K562 (cell line): Measurements from ENCODE around the gene GPR32. TPM values are rescaled to one million over a fixed set of nuclear protein-coding genes. Genes with fewer than 3 reads are reported as not detected.
A peak's percentile ranks its signal among the peaks of the same experiment; 100 is the strongest.

Experiments used
- CBX1 ChIP-seq: sonication (generic); IDR thresholded peaks from 2 replicates; pipeline ENCODE4 v1.6.1; 2016; ENCODE audit warnings: antibody characterized with exemption, low read depth, mild to moderate bottlenecking
- CCNT2 ChIP-seq: IDR thresholded peaks from 2 replicates; pipeline ENCODE4 v1.6.1; 2011; ENCODE audit warnings: borderline replicate concordance, low read depth, mild to moderate bottlenecking, moderate library complexity, mixed read lengths, low read length; ENCODE audit not compliant: insufficient read length; ENCODE audit errors: extremely low read depth
- HSF4 ChIP-seq: fragments of 250-450 bp; sonication (Bioruptor Pico); IDR thresholded peaks from 2 replicates; pipeline ENCODE4 v2.1.2; 2022; ENCODE audit warnings: mild to moderate bottlenecking, moderate library complexity, borderline replicate concordance
- NFXL1 ChIP-seq: fragments of 450-650 bp; formaldehyde crosslinking; IDR thresholded peaks from 2 replicates; pipeline ENCODE4 v1.4.0; 2021; ENCODE audit warnings: mild to moderate bottlenecking
- NR2C2 ChIP-seq, 2 experiments: fragments of 200-800 bp in 1 of 2; sonication (Bioruptor generic) in 1 of 2; sonication (generic) in 1 of 2; formaldehyde crosslinking in 1 of 2; IDR thresholded peaks; 2 replicates each; pipeline versions ENCODE4 v1.6.1 to v1.8.0; 2016 to 2022; ENCODE audit warnings: mild to moderate bottlenecking in 1 of 2, missing compliant biosample characterization in 1 of 2, missing genetic modification characterization in 1 of 2, missing genetic modification reagents in 1 of 2
- U2AF1 ChIP-seq: fragments of 200-400 bp; formaldehyde crosslinking; optimal IDR thresholded peaks from 2 replicates; pipeline ENCODE3; 2017; ENCODE audit warnings: mild to moderate bottlenecking, low read depth, low read length, moderate library complexity
- ZBTB7A ChIP-seq: IDR thresholded peaks from 2 replicates; pipeline ENCODE4 v1.6.1; 2011; ENCODE audit warnings: low read depth, mild to moderate bottlenecking, low read length, moderate library complexity, borderline replicate concordance; ENCODE audit not compliant: control insufficient read depth
- ZNF24 ChIP-seq: fragments of 450-650 bp; IDR thresholded peaks from 2 replicates; pipeline ENCODE4 v1.6.1; 2016
- ZNF274 ChIP-seq: IDR thresholded peaks from 2 replicates; pipeline ENCODE4 v1.6.1; 2011; ENCODE audit warnings: low read depth, mild to moderate bottlenecking, low read length, moderate library complexity, borderline replicate concordance
- ZNF354B ChIP-seq: fragments of 250-450 bp; sonication (Bioruptor Pico); IDR thresholded peaks from 2 replicates; pipeline ENCODE4 v1.4.0; 2020
- ZNF76 ChIP-seq: fragments of 250-450 bp; sonication (Bioruptor Pico); IDR thresholded peaks from 2 replicates; pipeline ENCODE4 v1.4.0; 2020; ENCODE audit warnings: mild to moderate bottlenecking, moderate library complexity, borderline replicate concordance
- polyA plus RNA-seq, 8 experiments: library from polyadenylated mRNA; depleted of rRNA in 4 of 8; stranded (reverse) in 5 of 8; unstranded in 3 of 8; fragments of >200 nt; fragmentation: Nextera tagmentation in 2 of 8; fragmentation: Illumina TruSeq in 1 of 8; extraction: Ambion mirVana in 2 of 8; extraction: Trizol in 1 of 8; gene quantifications; 2 replicates each; pipeline versions ENCODE4 v1.2.1 to v1.2.3, GENCODE V29; 2011 to 2014; ENCODE audit warnings: inconsistent platforms in 1 of 8, missing spikeins in 1 of 8
- total RNA-seq, 7 experiments: library from RNA; depleted of rRNA in 6 of 7; stranded (reverse); fragments of >200 nt in 6 of 7; fragmentation: Illumina TruSeq in 2 of 7; extraction: Trizol in 2 of 7; gene quantifications; 2 replicates each; pipeline versions ENCODE4 v1.2.1 to v1.2.3, GENCODE V29; 2011 to 2021; ENCODE audit warnings: low replicate concordance in 1 of 7
- TF ChIP-seq, protein P1 (sequence below): conservative IDR thresholded peaks from 2 replicates; pipeline ENCODE4 v1.6.1; 2011; ENCODE audit warnings: low read depth, mild to moderate bottlenecking, low read length; ENCODE audit not compliant: control insufficient read depth
- TF ChIP-seq, protein P2 (sequence below): sonication (generic); formaldehyde crosslinking; IDR thresholded peaks from 2 replicates; pipeline ENCODE4 v1.8.0; 2022; ENCODE audit warnings: mild to moderate bottlenecking, missing genetic modification reagents
- TF ChIP-seq, protein P3 (sequence below): fragments of 250-450 bp; sonication (Bioruptor Pico); IDR thresholded peaks from 2 replicates; pipeline ENCODE4 v1.4.0; 2020; ENCODE audit warnings: mild to moderate bottlenecking, moderate library complexity, borderline replicate concordance
- TF ChIP-seq, protein P4 (sequence below), 2 experiments: fragments of 150-350 bp in 1 of 2; IDR thresholded peaks; 2 replicates each; pipeline ENCODE4 v1.6.1; 2012 to 2016; ENCODE audit warnings: low read depth in 2 of 2, low read length in 2 of 2, mild to moderate bottlenecking in 1 of 2, moderate library complexity in 1 of 2
- TF ChIP-seq, protein P5 (sequence below): fragments of 450-650 bp; IDR thresholded peaks from 2 replicates; pipeline ENCODE4 v1.6.1; 2017; ENCODE audit warnings: antibody characterized with exemption

GPR32 gene
- total and polyA plus RNA-seq, 9 of the 15 experiments (the other 6 are each of a cell fraction or from before 2014, with no cell fraction given) = not detected

DNA sequence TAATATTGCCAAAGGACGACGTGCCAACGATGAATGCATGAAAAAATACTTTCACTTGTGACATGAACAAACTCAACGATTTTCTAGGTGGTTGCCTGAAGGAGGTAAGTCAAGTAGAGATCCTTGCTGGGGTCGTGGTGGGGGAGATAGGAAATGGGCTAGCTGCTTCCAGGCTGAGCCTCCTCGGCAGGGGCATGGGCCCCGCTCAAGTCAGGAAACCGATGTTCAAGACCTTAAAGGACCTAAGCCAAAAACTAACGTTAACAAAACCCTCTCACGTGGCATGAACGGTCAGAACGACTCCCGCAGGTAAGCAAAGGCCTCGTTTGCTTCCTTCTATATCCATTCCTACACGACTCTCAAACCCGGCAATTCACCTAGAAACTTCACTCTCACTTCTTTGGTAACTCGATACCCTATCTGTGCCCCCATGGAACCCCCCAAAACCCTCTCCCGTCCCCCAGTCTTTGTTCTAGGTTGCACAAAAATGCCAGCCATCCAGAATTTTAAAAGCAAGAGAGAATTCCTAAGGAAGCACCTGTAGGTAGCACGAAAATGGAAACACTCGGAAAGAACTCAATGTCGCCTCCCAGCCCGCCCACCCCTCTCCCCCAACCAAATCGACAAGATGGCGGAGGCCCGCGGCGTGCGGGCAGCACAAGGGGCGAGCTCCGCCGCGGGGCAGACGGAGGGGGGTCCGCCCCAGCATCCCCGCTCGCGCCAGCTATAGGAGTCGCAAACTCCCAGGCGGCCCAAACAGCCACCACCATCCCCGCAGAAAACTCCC lies 33.6 kb downstream of the GPR32 start (continued):
- TF ChIP-seq, protein P1, sequence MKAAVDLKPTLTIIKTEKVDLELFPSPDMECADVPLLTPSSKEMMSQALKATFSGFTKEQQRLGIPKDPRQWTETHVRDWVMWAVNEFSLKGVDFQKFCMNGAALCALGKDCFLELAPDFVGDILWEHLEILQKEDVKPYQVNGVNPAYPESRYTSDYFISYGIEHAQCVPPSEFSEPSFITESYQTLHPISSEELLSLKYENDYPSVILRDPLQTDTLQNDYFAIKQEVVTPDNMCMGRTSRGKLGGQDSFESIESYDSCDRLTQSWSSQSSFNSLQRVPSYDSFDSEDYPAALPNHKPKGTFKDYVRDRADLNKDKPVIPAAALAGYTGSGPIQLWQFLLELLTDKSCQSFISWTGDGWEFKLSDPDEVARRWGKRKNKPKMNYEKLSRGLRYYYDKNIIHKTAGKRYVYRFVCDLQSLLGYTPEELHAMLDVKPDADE = 0 out of 2 replicates have a peak, but pooled peaks have one; percentile 29
- TF ChIP-seq ZNF274 (no peak), ZBTB7A (0 out of 2 replicates have a peak, but pooled peaks have one; percentile 56), ZNF76 (CRISPR knock-in tag) (no peak), CBX1 (no peak), U2AF1 (peak; percentile 28), NR2C2 (CRISPR knock-in tag; IDR thresholded peaks at IDR 0.05) (no peak), NR2C2 (tag; IDR thresholded peaks at IDR 0.05) (no peak), NFXL1 (no peak), HSF4 (CRISPR knock-in tag) (no peak), CCNT2 (peak; percentile 54), ZNF354B (CRISPR knock-in tag) (no peak), ZNF24 (no peak)
- TF ChIP-seq, protein P2, sequence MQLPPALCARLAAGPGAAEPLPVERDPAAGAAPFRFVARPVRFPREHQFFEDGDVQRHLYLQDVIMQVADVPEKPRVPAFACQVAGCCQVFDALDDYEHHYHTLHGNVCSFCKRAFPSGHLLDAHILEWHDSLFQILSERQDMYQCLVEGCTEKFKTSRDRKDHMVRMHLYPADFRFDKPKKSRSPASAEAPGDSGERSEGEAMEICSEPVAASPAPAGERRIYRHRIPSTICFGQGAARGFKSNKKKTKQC = no peak
- TF ChIP-seq, protein P3, sequence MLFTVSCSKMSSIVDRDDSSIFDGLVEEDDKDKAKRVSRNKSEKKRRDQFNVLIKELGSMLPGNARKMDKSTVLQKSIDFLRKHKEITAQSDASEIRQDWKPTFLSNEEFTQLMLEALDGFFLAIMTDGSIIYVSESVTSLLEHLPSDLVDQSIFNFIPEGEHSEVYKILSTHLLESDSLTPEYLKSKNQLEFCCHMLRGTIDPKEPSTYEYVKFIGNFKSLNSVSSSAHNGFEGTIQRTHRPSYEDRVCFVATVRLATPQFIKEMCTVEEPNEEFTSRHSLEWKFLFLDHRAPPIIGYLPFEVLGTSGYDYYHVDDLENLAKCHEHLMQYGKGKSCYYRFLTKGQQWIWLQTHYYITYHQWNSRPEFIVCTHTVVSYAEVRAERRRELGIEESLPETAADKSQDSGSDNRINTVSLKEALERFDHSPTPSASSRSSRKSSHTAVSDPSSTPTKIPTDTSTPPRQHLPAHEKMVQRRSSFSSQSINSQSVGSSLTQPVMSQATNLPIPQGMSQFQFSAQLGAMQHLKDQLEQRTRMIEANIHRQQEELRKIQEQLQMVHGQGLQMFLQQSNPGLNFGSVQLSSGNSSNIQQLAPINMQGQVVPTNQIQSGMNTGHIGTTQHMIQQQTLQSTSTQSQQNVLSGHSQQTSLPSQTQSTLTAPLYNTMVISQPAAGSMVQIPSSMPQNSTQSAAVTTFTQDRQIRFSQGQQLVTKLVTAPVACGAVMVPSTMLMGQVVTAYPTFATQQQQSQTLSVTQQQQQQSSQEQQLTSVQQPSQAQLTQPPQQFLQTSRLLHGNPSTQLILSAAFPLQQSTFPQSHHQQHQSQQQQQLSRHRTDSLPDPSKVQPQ (CRISPR knock-in tag) = no peak
- TF ChIP-seq, protein P4, sequence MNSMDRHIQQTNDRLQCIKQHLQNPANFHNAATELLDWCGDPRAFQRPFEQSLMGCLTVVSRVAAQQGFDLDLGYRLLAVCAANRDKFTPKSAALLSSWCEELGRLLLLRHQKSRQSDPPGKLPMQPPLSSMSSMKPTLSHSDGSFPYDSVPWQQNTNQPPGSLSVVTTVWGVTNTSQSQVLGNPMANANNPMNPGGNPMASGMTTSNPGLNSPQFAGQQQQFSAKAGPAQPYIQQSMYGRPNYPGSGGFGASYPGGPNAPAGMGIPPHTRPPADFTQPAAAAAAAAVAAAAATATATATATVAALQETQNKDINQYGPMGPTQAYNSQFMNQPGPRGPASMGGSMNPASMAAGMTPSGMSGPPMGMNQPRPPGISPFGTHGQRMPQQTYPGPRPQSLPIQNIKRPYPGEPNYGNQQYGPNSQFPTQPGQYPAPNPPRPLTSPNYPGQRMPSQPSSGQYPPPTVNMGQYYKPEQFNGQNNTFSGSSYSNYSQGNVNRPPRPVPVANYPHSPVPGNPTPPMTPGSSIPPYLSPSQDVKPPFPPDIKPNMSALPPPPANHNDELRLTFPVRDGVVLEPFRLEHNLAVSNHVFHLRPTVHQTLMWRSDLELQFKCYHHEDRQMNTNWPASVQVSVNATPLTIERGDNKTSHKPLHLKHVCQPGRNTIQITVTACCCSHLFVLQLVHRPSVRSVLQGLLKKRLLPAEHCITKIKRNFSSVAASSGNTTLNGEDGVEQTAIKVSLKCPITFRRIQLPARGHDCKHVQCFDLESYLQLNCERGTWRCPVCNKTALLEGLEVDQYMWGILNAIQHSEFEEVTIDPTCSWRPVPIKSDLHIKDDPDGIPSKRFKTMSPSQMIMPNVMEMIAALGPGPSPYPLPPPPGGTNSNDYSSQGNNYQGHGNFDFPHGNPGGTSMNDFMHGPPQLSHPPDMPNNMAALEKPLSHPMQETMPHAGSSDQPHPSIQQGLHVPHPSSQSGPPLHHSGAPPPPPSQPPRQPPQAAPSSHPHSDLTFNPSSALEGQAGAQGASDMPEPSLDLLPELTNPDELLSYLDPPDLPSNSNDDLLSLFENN (IDR thresholded peaks at IDR 0.05; ENCODE audit: low read depth in 2 of 2, low read length in 2 of 2) = no peak
- TF ChIP-seq, protein P5, sequence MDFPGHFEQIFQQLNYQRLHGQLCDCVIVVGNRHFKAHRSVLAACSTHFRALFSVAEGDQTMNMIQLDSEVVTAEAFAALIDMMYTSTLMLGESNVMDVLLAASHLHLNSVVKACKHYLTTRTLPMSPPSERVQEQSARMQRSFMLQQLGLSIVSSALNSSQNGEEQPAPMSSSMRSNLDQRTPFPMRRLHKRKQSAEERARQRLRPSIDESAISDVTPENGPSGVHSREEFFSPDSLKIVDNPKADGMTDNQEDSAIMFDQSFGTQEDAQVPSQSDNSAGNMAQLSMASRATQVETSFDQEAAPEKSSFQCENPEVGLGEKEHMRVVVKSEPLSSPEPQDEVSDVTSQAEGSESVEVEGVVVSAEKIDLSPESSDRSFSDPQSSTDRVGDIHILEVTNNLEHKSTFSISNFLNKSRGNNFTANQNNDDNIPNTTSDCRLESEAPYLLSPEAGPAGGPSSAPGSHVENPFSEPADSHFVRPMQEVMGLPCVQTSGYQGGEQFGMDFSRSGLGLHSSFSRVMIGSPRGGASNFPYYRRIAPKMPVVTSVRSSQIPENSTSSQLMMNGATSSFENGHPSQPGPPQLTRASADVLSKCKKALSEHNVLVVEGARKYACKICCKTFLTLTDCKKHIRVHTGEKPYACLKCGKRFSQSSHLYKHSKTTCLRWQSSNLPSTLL = no peak
